AG10803 (cell line): ENCODE results near the gene IQCE.

ENCODE experiments used
- DNase-seq: peaks from one replicate; pipeline ENCODE4 v3.0.0; 2010; ENCODE audit warnings: low read depth
- H3K4me3 ChIP-seq: 2 replicates; pipeline ENCODE4 v1.5.1; 2011; ENCODE audit warnings: mild to moderate bottlenecking, low read length, control low read depth
- TF ChIP-seq, protein P1 (sequence below): conservative IDR thresholded peaks from 2 replicates; pipeline ENCODE4 v1.5.1; 2011; ENCODE audit warnings: mild to moderate bottlenecking, low read length, control low read depth, inconsistent platforms

Gene IQCE

GRCh38 chr7:2592375-2592865, 33.6 kb downstream of the IQCE start:
- H3K4me3 ChIP-seq: no peak overlapping the region
- TF ChIP-seq, protein P1, sequence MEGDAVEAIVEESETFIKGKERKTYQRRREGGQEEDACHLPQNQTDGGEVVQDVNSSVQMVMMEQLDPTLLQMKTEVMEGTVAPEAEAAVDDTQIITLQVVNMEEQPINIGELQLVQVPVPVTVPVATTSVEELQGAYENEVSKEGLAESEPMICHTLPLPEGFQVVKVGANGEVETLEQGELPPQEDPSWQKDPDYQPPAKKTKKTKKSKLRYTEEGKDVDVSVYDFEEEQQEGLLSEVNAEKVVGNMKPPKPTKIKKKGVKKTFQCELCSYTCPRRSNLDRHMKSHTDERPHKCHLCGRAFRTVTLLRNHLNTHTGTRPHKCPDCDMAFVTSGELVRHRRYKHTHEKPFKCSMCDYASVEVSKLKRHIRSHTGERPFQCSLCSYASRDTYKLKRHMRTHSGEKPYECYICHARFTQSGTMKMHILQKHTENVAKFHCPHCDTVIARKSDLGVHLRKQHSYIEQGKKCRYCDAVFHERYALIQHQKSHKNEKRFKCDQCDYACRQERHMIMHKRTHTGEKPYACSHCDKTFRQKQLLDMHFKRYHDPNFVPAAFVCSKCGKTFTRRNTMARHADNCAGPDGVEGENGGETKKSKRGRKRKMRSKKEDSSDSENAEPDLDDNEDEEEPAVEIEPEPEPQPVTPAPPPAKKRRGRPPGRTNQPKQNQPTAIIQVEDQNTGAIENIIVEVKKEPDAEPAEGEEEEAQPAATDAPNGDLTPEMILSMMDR: no peak
- DNase-seq: no peak

- DNase-seq: no peak
- H3K4me3 ChIP-seq: no peak overlapping the region
- TF ChIP-seq, protein P1: no peak
Observed at GRCh38 chr7:2593036-2593727, 34.4 kb downstream of the IQCE start.

DNA sequence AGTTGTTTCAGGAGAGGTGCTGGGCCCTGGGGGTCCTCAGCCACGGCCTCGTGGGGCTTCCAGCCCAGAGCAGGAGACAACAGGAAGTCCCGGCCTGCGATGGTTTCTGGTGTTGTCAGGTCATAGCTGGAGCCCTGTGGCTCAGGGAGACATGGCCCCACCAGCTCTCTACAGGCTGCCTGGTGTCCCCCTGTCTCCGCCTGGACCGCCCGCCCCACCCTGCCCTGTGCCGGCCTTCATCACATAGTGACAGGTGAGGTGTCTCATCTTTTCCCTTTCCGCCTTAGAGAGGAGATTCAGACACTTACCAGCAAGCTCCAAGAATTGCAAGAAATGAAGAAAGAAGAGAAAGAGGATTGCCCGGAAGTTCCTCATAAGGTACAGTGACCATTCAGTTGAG, 35.8 kb downstream of the IQCE start:
- TF ChIP-seq, protein P1: no peak

DNA sequence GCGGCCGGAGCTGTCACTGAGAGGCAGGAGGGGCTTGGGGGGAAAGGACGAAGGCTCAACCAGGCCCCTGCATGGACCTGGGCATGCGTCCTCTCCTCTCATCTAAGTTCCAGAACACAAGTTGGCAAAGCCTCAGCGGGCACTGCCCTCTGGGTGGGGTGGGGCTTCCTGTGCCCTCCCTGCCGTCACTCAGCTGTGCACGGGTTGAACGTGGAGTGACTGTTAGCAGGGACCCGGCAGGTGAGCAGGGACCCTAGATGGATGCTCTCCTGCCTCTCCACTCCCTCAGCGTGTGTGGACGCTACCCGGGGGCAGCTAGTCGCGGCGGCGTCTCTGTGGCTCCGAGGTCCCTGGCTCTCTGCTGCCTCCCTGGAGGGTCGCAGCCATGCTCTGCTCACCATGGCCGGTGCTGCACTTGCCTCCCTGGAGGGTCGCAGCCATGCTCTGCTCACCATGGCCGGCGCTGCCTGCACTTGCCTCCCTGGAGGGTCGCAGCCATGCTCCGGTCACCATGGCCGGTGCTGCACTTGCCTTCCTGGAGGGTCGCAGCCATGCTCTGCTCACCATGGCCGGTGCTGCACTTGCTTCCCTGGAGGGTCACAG, 36.6 kb downstream of the IQCE start:
- no peak overlapping the region for H3K4me3 ChIP-seq

More for the DNA sequence above, 35.8 kb downstream of the IQCE start:
- no peak overlapping the region for H3K4me3 ChIP-seq
- DNase-seq: no peak

DNA sequence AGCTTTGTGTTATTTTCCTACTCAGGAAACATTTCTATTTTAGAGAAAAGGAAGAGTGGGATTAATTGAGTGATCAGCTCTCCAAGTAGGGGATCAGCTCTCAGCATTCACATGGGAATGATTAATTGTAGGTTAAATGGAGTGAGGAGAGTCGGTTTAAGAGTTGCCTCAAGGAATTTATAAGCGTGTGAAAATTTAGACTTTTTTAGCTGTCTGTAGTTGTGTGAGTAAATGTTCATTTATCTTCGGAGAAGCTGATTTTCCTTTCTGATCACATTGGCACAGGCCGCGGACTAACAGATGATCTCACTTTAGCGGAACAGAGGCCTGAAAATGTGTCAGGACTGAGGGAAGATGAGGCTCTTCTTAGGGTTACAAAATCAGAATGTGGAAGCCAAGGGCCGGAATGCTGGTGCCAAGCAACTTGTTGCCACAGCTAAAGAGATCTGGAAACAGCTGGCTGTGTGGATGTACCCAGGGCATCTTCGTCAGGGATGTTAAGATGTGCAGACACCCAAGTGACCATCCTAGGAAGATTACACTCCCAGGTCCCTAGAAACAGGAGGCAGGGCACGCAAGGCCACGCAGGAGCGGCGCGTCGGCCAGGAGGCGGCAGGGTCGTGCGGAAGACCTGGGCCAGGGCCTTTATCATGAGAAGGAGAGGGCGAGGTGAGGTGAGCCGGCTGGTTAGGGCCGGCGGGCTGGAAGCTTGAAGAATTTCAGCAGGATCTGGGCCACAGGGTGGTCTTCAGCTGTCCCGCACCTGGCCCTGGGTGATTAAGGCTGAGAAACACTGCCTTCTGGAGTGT, 37.9 kb downstream of the IQCE start:
- H3K4me3 ChIP-seq: no peak overlapping the region
- TF ChIP-seq, protein P1: no peak
- peak; percentile 35 for DNase-seq

More for the DNA sequence above, 36.6 kb downstream of the IQCE start:
- TF ChIP-seq, protein P1: no peak
- no peak for DNase-seq

DNA sequence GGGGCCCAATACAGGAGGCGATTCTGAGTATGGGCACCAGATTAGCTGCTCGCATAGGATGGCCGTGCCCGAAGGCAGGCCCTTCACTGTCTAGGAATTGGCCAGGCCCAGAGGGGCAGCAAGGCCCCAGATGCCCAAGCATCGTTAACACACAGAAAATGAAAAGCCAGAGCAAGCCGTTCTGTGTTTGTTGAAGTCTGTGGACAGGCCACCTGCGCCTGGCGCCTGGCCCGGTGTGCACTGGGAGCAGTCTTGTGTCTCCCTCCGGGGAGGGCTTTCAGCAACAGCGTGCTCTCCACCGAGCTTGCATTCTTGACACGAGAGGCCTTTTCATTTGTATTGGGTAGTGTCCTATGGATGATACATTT, 38.5 kb downstream of the IQCE start:
- H3K4me3 ChIP-seq: no peak overlapping the region
- TF ChIP-seq, protein P1: no peak
- no peak for DNase-seq
